HepG2 (cell line): ENCODE measurements around the gene FRMD8. TPM values are rescaled to one million over a fixed set of nuclear protein-coding genes. Genes with fewer than 3 reads are reported as not detected.

Experiments used
- ERF ChIP-seq: IDR thresholded peaks from 2 replicates; pipeline ENCODE4 v1.6.1; 2018; ENCODE audit warnings: missing biosample characterization, missing genetic modification reagents
- GATAD2A ChIP-seq: IDR thresholded peaks from 2 replicates; pipeline ENCODE4 v1.6.1; 2016
- HNRNPL ChIP-seq: fragments of 200-400 bp; formaldehyde crosslinking; IDR thresholded peaks from 2 replicates; pipeline ENCODE4 v1.6.1; 2017; ENCODE audit warnings: mild to moderate bottlenecking, low read depth, low read length
- KDM5B ChIP-seq: sonication (generic); formaldehyde crosslinking; IDR thresholded peaks from 2 replicates; pipeline ENCODE4 v1.4.0; 2020; ENCODE audit warnings: missing genetic modification reagents, mild to moderate bottlenecking, borderline replicate concordance
- NRL ChIP-seq: sonication (generic); formaldehyde crosslinking; IDR thresholded peaks from 2 replicates; pipeline ENCODE4 v1.5.0; 2020; ENCODE audit warnings: missing genetic modification reagents, mild to moderate bottlenecking, moderate library complexity, borderline replicate concordance
- ONECUT2 ChIP-seq: sonication (generic); formaldehyde crosslinking; IDR thresholded peaks from 2 replicates; pipeline ENCODE4 v1.4.0; 2020; ENCODE audit warnings: missing genetic modification reagents
- POLR2A ChIP-seq, 2 experiments: IDR thresholded peaks; 2 replicates each; pipeline ENCODE4 v1.6.1; 2011; ENCODE audit warnings: low read depth in 2 of 2, low read length in 2 of 2, mild to moderate bottlenecking in 1 of 2, moderate library complexity in 1 of 2; ENCODE audit not compliant: insufficient read depth in 1 of 2
- RFXAP ChIP-seq: sonication (generic); formaldehyde crosslinking; IDR thresholded peaks from 2 replicates; pipeline ENCODE4 v1.4.0; 2020; ENCODE audit warnings: missing genetic modification reagents, borderline replicate concordance
- SIN3B ChIP-seq: fragments of 150-350 bp; IDR thresholded peaks from 2 replicates; pipeline ENCODE4 v1.6.1; 2014; ENCODE audit warnings: low read length
- SMAD3 ChIP-seq: sonication (generic); formaldehyde crosslinking; IDR thresholded peaks from 2 replicates; pipeline ENCODE4 v1.4.0; 2020; ENCODE audit warnings: missing genetic modification reagents
- SMC3 ChIP-seq: IDR thresholded peaks from 2 replicates; pipeline ENCODE4 v1.6.1; 2011; ENCODE audit warnings: low read length, improper control_type of control experiment
- TIGD3 ChIP-seq: sonication (generic); formaldehyde crosslinking; IDR thresholded peaks from 2 replicates; pipeline ENCODE4 v1.5.1; 2020; ENCODE audit warnings: mild to moderate bottlenecking, missing genetic modification reagents, borderline replicate concordance
- XRCC5 ChIP-seq: fragments of 200-400 bp; formaldehyde crosslinking; optimal IDR thresholded peaks from 2 replicates; pipeline ENCODE3; 2017; ENCODE audit warnings: mild to moderate bottlenecking, low read length
- ZGPAT ChIP-seq: IDR thresholded peaks from 2 replicates; pipeline ENCODE4 v1.6.1; 2016; ENCODE audit warnings: mild to moderate bottlenecking
- ZNF547 ChIP-seq: sonication (generic); formaldehyde crosslinking; IDR thresholded peaks from 2 replicates; pipeline ENCODE4 v1.5.1; 2020; ENCODE audit warnings: mild to moderate bottlenecking, missing genetic modification reagents
- ZNF605 ChIP-seq: sonication (generic); formaldehyde crosslinking; IDR thresholded peaks from 2 replicates; pipeline ENCODE4 v1.8.0; 2022; ENCODE audit warnings: mild to moderate bottlenecking, missing genetic modification reagents
- ZNF615 ChIP-seq: sonication (generic); formaldehyde crosslinking; IDR thresholded peaks from 2 replicates; pipeline ENCODE4 v1.5.0; 2020; ENCODE audit warnings: mild to moderate bottlenecking, missing genetic modification reagents, borderline replicate concordance
- ZNF766 ChIP-seq: sonication (generic); formaldehyde crosslinking; IDR thresholded peaks from 2 replicates; pipeline ENCODE4 v1.5.0; 2020; ENCODE audit warnings: missing genetic modification reagents, borderline replicate concordance
- ZNF879 ChIP-seq: sonication (generic); formaldehyde crosslinking; IDR thresholded peaks from 2 replicates; pipeline ENCODE4 v1.8.1; 2023; ENCODE audit warnings: missing genetic modification reagents
- polyA plus RNA-seq, 8 experiments: library from polyadenylated mRNA; depleted of rRNA in 3 of 8; stranded (reverse) in 7 of 8; unstranded in 1 of 8; fragments of >200 nt; fragmentation: Illumina TruSeq in 4 of 8; extraction: Trizol in 4 of 8; gene quantifications; 2 replicates each; pipeline versions ENCODE4 v1.2.1 to v1.2.3, GENCODE V29; 2011 to 2016; ENCODE audit warnings: low read depth in 4 of 8, missing spikeins in 1 of 8, mixed read lengths in 1 of 8; ENCODE audit not compliant: insufficient read depth in 1 of 8
- total RNA-seq, 5 experiments: library from RNA; depleted of rRNA; stranded (reverse); fragments of >200 nt; fragmentation: Illumina TruSeq; extraction: Trizol; gene quantifications; 2 replicates each; pipeline ENCODE4 v1.2.3, GENCODE V29; 2016; ENCODE audit warnings: low read depth in 1 of 5
- TF ChIP-seq, protein P1 (sequence below), 2 experiments: IDR thresholded peaks; 2 replicates each; pipeline ENCODE4 v1.6.1; 2011 to 2012; ENCODE audit warnings: low read length in 2 of 2, borderline replicate concordance in 1 of 2, low read depth in 1 of 2, mild to moderate bottlenecking in 1 of 2, moderate library complexity in 1 of 2
- TF ChIP-seq, protein P2 (sequence below): IDR thresholded peaks from 2 replicates; pipeline ENCODE4 v1.6.1; 2016; ENCODE audit warnings: missing compliant biosample characterization, missing genetic modification reagents, borderline replicate concordance
- TF ChIP-seq, protein P3 (sequence below): sonication (generic); formaldehyde crosslinking; IDR thresholded peaks from 2 replicates; pipeline ENCODE4 v1.4.0; 2020; ENCODE audit warnings: missing genetic modification reagents; ENCODE audit errors: not compliant biosample characterization

The FRMD8 gene
- total and polyA plus RNA-seq, 2 of the 13 experiments (the other 11 are each of a cell fraction or from before 2014, with no cell fraction given), result 5.8 to 20.6 TPM

- TF ChIP-seq ZNF605 (CRISPR knock-in tag), result no peak
- no peak for TF ChIP-seq ONECUT2 (CRISPR knock-in tag)
- no peak for TF ChIP-seq XRCC5
- TF ChIP-seq TIGD3 (CRISPR knock-in tag), result no peak
- TF ChIP-seq ZNF615 (CRISPR knock-in tag), result no peak
- TF ChIP-seq, protein P1, sequence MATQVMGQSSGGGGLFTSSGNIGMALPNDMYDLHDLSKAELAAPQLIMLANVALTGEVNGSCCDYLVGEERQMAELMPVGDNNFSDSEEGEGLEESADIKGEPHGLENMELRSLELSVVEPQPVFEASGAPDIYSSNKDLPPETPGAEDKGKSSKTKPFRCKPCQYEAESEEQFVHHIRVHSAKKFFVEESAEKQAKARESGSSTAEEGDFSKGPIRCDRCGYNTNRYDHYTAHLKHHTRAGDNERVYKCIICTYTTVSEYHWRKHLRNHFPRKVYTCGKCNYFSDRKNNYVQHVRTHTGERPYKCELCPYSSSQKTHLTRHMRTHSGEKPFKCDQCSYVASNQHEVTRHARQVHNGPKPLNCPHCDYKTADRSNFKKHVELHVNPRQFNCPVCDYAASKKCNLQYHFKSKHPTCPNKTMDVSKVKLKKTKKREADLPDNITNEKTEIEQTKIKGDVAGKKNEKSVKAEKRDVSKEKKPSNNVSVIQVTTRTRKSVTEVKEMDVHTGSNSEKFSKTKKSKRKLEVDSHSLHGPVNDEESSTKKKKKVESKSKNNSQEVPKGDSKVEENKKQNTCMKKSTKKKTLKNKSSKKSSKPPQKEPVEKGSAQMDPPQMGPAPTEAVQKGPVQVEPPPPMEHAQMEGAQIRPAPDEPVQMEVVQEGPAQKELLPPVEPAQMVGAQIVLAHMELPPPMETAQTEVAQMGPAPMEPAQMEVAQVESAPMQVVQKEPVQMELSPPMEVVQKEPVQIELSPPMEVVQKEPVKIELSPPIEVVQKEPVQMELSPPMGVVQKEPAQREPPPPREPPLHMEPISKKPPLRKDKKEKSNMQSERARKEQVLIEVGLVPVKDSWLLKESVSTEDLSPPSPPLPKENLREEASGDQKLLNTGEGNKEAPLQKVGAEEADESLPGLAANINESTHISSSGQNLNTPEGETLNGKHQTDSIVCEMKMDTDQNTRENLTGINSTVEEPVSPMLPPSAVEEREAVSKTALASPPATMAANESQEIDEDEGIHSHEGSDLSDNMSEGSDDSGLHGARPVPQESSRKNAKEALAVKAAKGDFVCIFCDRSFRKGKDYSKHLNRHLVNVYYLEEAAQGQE (IDR thresholded peaks at IDR 0.05; ENCODE audit: borderline replicate concordance in 1 of 2, low read depth in 1 of 2, low read length in 2 of 2), result no peak
- 0 out of 2 replicates have a peak, but pooled peaks have one; percentile 3 for TF ChIP-seq KDM5B (CRISPR knock-in tag)
- no peak for TF ChIP-seq ZNF766 (CRISPR knock-in tag)
- TF ChIP-seq GATAD2A (CRISPR knock-in tag), result 0 out of 2 replicates have a peak, but pooled peaks have one; percentile 6
- no peak for TF ChIP-seq ZNF879 (CRISPR knock-in tag)
- TF ChIP-seq, protein P2, sequence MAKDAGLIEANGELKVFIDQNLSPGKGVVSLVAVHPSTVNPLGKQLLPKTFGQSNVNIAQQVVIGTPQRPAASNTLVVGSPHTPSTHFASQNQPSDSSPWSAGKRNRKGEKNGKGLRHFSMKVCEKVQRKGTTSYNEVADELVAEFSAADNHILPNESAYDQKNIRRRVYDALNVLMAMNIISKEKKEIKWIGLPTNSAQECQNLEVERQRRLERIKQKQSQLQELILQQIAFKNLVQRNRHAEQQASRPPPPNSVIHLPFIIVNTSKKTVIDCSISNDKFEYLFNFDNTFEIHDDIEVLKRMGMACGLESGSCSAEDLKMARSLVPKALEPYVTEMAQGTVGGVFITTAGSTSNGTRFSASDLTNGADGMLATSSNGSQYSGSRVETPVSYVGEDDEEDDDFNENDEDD (CRISPR knock-in tag), result no peak
- no peak for TF ChIP-seq SMAD3 (CRISPR knock-in tag)
- no peak for TF ChIP-seq ERF (CRISPR knock-in tag)
- no peak for TF ChIP-seq NRL (CRISPR knock-in tag)
- TF ChIP-seq ZNF547 (CRISPR knock-in tag), result no peak
- no peak for TF ChIP-seq ZGPAT (CRISPR knock-in tag)
- no peak for TF ChIP-seq HNRNPL
- TF ChIP-seq RFXAP (CRISPR knock-in tag), result no peak
- TF ChIP-seq SIN3B, result no peak
- TF ChIP-seq SMC3, result no peak
- TF ChIP-seq, protein P3, sequence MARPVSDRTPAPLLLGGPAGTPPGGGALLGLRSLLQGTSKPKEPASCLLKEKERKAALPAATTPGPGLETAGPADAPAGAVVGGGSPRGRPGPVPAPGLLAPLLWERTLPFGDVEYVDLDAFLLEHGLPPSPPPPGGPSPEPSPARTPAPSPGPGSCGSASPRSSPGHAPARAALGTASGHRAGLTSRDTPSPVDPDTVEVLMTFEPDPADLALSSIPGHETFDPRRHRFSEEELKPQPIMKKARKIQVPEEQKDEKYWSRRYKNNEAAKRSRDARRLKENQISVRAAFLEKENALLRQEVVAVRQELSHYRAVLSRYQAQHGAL, result no peak
- no peak; a peak in 1 of 4 replicates for TF ChIP-seq POLR2A (IDR thresholded peaks at IDR 0.05; ENCODE audit: insufficient read depth in 1 of 2, low read depth in 2 of 2, low read length in 2 of 2)
Observed at GRCh38 chr11:65415499-65416340, 29.3 kb downstream of the FRMD8 start (continued).
